GM12875 (cell line): ENCODE measurements around the gene ALDH1A1.

Source experiments
- H3K4me3 ChIP-seq: one replicate; pipeline ENCODE4 v1.5.1; 2011; ENCODE audit warnings: low read depth, low read length, control low read depth
- CTCF ChIP-seq: IDR thresholded peaks from 2 replicates; pipeline ENCODE4 v1.5.1; 2011; ENCODE audit warnings: low read depth, mild to moderate bottlenecking, control low read depth, inconsistent platforms, low read length, moderate library complexity, borderline replicate concordance; ENCODE audit not compliant: insufficient read depth

Gene ALDH1A1

GRCh38 chr9:72904267-72905093 is 48.4 kb downstream of the ALDH1A1 start:
- no peak overlapping the region for H3K4me3 ChIP-seq
- no peak for TF ChIP-seq CTCF

- no peak overlapping the region for H3K4me3 ChIP-seq
- no peak for TF ChIP-seq CTCF
Measured at GRCh38 chr9:72903103-72903502, 49.8 kb downstream of the ALDH1A1 start.

- no peak for TF ChIP-seq CTCF
- no peak overlapping the region for H3K4me3 ChIP-seq
Measured at GRCh38 chr9:72902268-72902667, 50.6 kb downstream of the ALDH1A1 start.

- no peak overlapping the region for H3K4me3 ChIP-seq
- TF ChIP-seq CTCF = no peak
Measured at GRCh38 chr9:72899734-72900477, 52.9 kb downstream of the ALDH1A1 start.

- TF ChIP-seq CTCF = no peak
Measured at GRCh38 chr9:72898784-72899733, 53.8 kb downstream of the ALDH1A1 start.

GRCh38 chr9:72898360-72898759 is 54.5 kb downstream of the ALDH1A1 start:
- TF ChIP-seq CTCF = no peak
- no peak overlapping the region for H3K4me3 ChIP-seq

More at GRCh38 chr9:72898784-72899733, 53.8 kb downstream of the ALDH1A1 start:
- H3K4me3 ChIP-seq = no peak overlapping the region
